Prostate gland (tissue), 2 donors: Measurements from ENCODE around the gene KLHDC7B. TPM values are rescaled to one million over a fixed set of nuclear protein-coding genes. Genes with fewer than 3 reads are reported as not detected.

ENCODE experiments used
- DNase-seq: peaks from one replicate; pipeline ENCODE4 v3.0.0-alpha.2; 2019; ENCODE audit warnings: low spot score
- H3K27ac ChIP-seq, 2 donors: fragments of 200-600 bp; sonication (generic); 2 replicates each; pipeline ENCODE4 v1.5.1; 2017 to 2019
- H3K27me3 ChIP-seq: fragments of 200-600 bp; sonication (generic); replicated peaks from 2 replicates; pipeline ENCODE4 v1.5.1; 2019; ENCODE audit not compliant: insufficient read depth
- H3K36me3 ChIP-seq, 2 donors: fragments of 200-600 bp; sonication (generic); 1 replicate in 1 of 2; 2 replicates in 1 of 2; pipeline versions ENCODE4 v1.5.1 to v1.8.1; 2017 to 2019
- H3K4me1 ChIP-seq: fragments of 200-600 bp; sonication (generic); replicated peaks from 2 replicates; pipeline ENCODE4 v1.5.1; 2019
- H3K4me3 ChIP-seq, 2 donors: fragments of 200-600 bp; sonication (generic); 2 replicates each; pipeline ENCODE4 v1.5.1; 2017 to 2019
- H3K9me3 ChIP-seq: fragments of 200-600 bp; sonication (generic); 2 replicates; pipeline ENCODE4 v1.5.1; 2017
- CTCF ChIP-seq, 4 experiments: fragments of 200-600 bp in 2 of 4; fragments of 450-650 bp in 2 of 4; sonication (generic) in 2 of 4; IDR thresholded peaks; 1 replicate in 3 of 4; 2 replicates in 1 of 4; pipeline ENCODE4 v1.5.1; 2016 to 2019; ENCODE audit warnings: antibody characterized with exemption in 4 of 4, mild to moderate bottlenecking in 2 of 4, moderate library complexity in 2 of 4
- POLR2A ChIP-seq: fragments of 450-650 bp; IDR thresholded peaks from one replicate; pipeline ENCODE4 v1.6.1; 2016; ENCODE audit warnings: antibody characterized with exemption, mild to moderate bottlenecking
- POLR2AphosphoS5 ChIP-seq: sonication (generic); formaldehyde crosslinking; IDR thresholded peaks from one replicate; pipeline ENCODE4 v1.6.1; 2017; ENCODE audit warnings: antibody characterized with exemption
- WGBS: methylation state at CpG from one replicate; pipeline ENCODE4 v1.1.5; 2018; 5-methylcytosine and 5-hydroxymethylcytosine counted together
- intact Hi-C: fragments of 100-400 bp; cut with DNase I; formaldehyde crosslinking; loops from one replicate; pipeline ENCODE4 v1.14.2; 2022
- total RNA-seq, 2 donors: library from RNA; depleted of rRNA; stranded (reverse); fragments of >200 nt; gene quantifications; one replicate each; pipeline ENCODE4 v1.1.0, GENCODE V29; 2016

Gene KLHDC7B
- total RNA-seq, 2 donors from 2014 or later: 0.62 TPM; not detected in 1

- peak overlapping the region; percentile 95 to 98 for H3K27ac ChIP-seq
- H3K27me3 ChIP-seq: no peaks in the 10 kb centered on the region
- no peaks in the 10 kb centered on the region for H3K36me3 ChIP-seq
- no peak for DNase-seq
- H3K4me3 ChIP-seq: peak overlapping the region; percentile 71 to 84
- no peaks in the 10 kb centered on the region for H3K9me3 ChIP-seq
- 11% methylated on average over 20 of the region's 39 CpGs for WGBS
- intact Hi-C loops: loop anchor here (5.0 kb wide), 1 partner anchor 45 kb away; the partner anchor contains the start of gene ARSA
- no peak for TF ChIP-seq POLR2A
- no peak for TF ChIP-seq POLR2AphosphoS5
- no peak for TF ChIP-seq CTCF (IDR thresholded peaks at IDR 0.05)
- H3K4me1 ChIP-seq: peaks cover 12% of the 10 kb centered on the region
Observed at GRCh38 chr22:50581950-50582492, 36.3 kb downstream of the KLHDC7B start.

- DNase-seq: peak; percentile 99
- H3K36me3 ChIP-seq: no peaks in the 10 kb centered on the region
- TF ChIP-seq POLR2A: peak; percentile 97
- TF ChIP-seq CTCF (IDR thresholded peaks at IDR 0.05): peak in 1 of 4 experiments; percentile 29
- peak; percentile 95 for TF ChIP-seq POLR2AphosphoS5
- intact Hi-C loops: loop anchor here (5.0 kb wide), 1 partner anchor 45 kb away; the partner anchor contains the start of gene ARSA
- under 1% methylated on average over 48 of the region's 96 CpGs for WGBS
- no peaks in the 10 kb centered on the region for H3K9me3 ChIP-seq
- peak within 1 kb of the TSS; percentile 71 to 84 for H3K4me3 ChIP-seq
- no peaks in the 10 kb centered on the region for H3K27me3 ChIP-seq
- peak within 1 kb of the TSS; percentile 95 to 98 for H3K27ac ChIP-seq
- peaks cover 12% of the 10 kb centered on the region for H3K4me1 ChIP-seq
Observed at GRCh38 chr22:50582493-50583293, 37.0 kb downstream of the KLHDC7B start, which contains the start of gene CHKB. Gene CHKB (minus strand): TSS chr22:50582849. CDS start chr22:50582781, 68 bp downstream.

GRCh38 chr22:50583294-50583861, 37.7 kb downstream of the KLHDC7B start:
- no peak for DNase-seq
- no peak for TF ChIP-seq POLR2AphosphoS5
- TF ChIP-seq CTCF (IDR thresholded peaks at IDR 0.05): no peak
- TF ChIP-seq POLR2A: no peak
- WGBS: 5% methylated on average over 37 of the region's 37 CpGs

GRCh38 chr22:50584106-50585096, 38.7 kb downstream of the KLHDC7B start:
- 91% methylated on average over 23 of the region's 23 CpGs for WGBS
- Histone ChIP-seq H3K27ac (no peak overlapping the region), H3K4me3 (no peak overlapping the region), H3K9me3 (no peaks in the 10 kb centered on the region), H3K4me1 (peaks cover 12% of the 10 kb centered on the region), H3K27me3 (no peaks in the 10 kb centered on the region), H3K36me3 (no peaks in the 10 kb centered on the region)
- no peak for DNase-seq
- TF ChIP-seq POLR2A (no peak), POLR2AphosphoS5 (no peak), CTCF (IDR thresholded peaks at IDR 0.05) (no peak)
- intact Hi-C loops: loop anchor here (5.0 kb wide), 1 partner anchor 43 kb away; the partner anchor contains the start of gene ARSA

More at GRCh38 chr22:50583294-50583861, 37.7 kb downstream of the KLHDC7B start:
- intact Hi-C loops: loop anchor here (5.0 kb wide), 1 partner anchor 44 kb away; the partner anchor contains the start of gene ARSA
- Histone ChIP-seq H3K4me1 (peaks cover 12% of the 10 kb centered on the region), H3K27ac (peak overlapping the region; percentile 95 to 98), H3K27me3 (no peaks in the 10 kb centered on the region), H3K9me3 (no peaks in the 10 kb centered on the region), H3K36me3 (no peaks in the 10 kb centered on the region), H3K4me3 (peak overlapping the region; percentile 71 to 84)
